SU-DHL-6 (cell line): ENCODE results near the gene WDR36.
"Not testable (repeated sequence)": the region's sequence is repeated elsewhere in the genome, so short reads cannot be mapped to it uniquely, and the experiment has no call there.

Source experiments
- CTCF ChIP-seq: fragments of 200-600 bp; sonication (generic); IDR thresholded peaks from one replicate; pipeline ENCODE4 v1.5.1; 2017; ENCODE audit warnings: antibody characterized with exemption, mild to moderate bottlenecking, low read length, moderate library complexity; ENCODE audit not compliant: insufficient read depth, poor library complexity, severe bottlenecking
- EZH2phosphoT487 ChIP-seq: fragments of 200-600 bp; sonication (generic), shearing (Covaris generic); conservative IDR thresholded peaks from 2 replicates; pipeline ENCODE4 v1.6.1; 2018; ENCODE audit warnings: mild to moderate bottlenecking, antibody characterized with exemption, low read length, moderate library complexity, mixed read lengths

- TF ChIP-seq CTCF, EZH2phosphoT487: not testable (repeated sequence)
Observed at GRCh38 chr5:111141471-111141870, 49.3 kb downstream of the WDR36 start.
